Hematopoietic multipotent progenitor cell (in vitro differentiated cells): ENCODE data around the gene EIF4H. TPM values are rescaled to one million over a fixed set of nuclear protein-coding genes. Genes with fewer than 3 reads are reported as not detected.
"Not testable (repeated sequence)": the region's sequence is repeated elsewhere in the genome, so short reads cannot be mapped to it uniquely, and the experiment has no call there.

ENCODE experiments used
- DNase-seq, 3 donors: peaks; one replicate each; pipeline ENCODE4 v3.0.0-alpha.2; 2011 to 2015; ENCODE audit warnings: low read depth in 2 of 3, low spot score in 2 of 3
- total RNA-seq: library from RNA; depleted of rRNA; stranded (reverse); fragments of >200 nt; gene quantifications from one replicate; pipeline ENCODE4 v1.2.3, GENCODE V29; 2012

Gene EIF4H
- 165 TPM for total RNA-seq

DNA sequence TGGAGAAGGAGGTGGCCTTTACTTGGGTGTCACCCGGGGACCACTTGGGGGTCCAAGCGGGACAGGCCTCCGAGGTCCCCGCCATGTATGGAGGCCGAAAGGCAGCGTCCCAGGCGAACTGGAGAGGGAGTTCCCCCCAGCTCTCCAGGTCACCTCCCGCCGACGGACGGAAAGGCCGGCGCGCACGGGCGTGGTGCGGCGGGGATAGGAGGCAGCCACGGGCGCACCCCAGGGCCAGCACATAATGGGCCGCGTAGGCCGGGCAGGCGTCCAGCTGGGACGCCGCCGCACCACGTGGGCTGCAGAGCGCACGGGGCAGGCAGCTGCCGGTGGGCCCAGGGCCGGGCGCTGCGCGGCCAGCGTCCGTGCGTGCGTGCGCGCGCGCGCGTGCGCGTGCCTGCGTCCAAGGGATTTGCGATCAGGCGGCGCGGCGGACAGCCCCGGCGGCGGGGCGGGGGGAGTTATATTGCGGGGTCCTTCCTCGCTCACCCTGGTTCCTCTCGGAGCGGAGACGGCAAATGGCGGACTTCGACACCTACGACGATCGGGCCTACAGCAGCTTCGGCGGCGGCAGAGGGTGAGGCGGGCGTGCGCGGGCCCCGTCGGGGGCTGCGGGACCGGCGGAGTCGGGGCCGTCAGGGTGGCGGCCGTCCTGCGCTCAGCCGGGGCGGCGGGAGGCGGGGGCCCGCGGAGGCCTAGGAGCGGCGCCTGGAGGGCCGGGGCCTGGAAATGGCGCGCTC lies at the start of gene EIF4H:
Gene EIF4H (plus strand): TSS at position 491 of the 740 bp plus-strand sequence. CDS start 28 bp downstream, at position 519.
- peak; percentile 93 to 96 (median 94) for DNase-seq

DNA sequence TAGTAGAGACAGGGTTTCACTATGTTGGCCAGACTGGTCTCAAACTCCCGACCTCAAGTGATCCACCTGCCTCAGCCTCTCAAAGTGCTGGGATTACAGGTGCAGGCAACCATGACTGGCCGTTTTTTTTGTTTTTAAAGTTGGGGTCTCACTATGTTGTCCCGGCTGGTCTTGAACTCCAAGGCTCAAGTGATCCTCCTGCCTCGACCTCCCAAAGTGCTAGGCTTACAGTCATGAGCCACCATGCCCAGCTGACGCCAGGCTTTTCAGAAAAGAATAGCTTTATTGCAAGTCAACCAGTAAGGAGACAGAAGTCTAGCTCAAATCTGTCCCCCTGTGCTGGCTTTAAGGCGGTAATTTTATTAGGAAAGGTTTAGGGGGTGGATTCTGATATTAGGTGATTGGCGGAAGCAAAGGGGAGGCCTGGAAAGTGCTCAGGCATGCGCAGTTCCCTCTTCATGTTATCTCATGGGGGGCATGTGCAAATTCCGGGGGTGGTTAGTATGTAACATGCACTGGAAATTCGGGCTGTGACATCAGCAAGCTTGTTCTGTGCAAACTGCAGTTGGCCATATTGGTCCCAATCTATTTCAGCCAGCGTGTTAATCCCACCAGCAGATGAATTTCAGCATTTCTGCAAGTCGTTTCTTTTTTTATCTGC lies 47.8 kb upstream of the EIF4H start:
- DNase-seq = no peak

DNA sequence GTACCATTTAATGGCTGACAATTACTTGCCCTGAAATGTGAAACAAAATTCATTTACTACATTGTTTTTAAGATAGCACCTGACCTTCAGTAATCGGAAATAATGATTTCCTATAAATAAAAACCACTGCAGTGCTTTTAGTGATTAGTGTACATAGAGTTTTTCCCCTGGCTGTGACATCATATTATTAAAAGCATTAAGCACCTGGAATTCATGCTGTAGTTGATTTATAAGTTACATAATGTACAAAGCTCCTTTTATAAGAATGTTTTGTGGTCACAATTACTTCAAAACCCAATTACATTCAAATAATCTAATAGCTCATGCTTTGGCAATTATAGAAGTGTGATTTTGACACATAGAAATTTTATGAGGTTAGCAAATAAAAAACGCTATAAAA lies 44.3 kb upstream of the EIF4H start:
- DNase-seq = no peak

- DNase-seq = no peak
Measured at GRCh38 chr7:74130518-74130917, 43.6 kb upstream of the EIF4H start.

DNA sequence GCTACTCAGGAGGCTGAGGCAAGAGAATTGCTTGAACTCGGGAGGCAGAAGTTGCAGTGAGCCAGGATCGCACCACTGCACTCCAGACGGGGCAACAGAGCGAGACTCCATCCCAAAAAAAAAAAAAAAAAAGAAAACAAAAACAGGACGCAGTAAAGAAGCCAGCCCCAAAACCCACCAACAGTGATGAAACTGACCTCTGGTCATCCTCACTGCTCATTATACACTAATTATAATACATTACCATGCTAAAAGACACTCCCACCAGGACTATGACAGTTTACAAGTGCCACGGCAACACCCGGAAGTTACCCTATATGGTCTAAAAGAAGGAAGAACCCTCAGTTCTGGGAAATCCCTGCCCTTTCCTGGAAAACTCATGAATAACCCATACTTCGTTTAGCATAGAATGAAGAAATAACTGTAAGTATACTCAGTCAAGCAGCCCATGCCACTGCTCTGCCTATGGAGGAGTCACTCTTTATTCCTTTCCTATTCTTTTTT lies 40.0 kb upstream of the EIF4H start:
- DNase-seq = peak in 2 of 3 donors; percentile 3 to 19

DNA sequence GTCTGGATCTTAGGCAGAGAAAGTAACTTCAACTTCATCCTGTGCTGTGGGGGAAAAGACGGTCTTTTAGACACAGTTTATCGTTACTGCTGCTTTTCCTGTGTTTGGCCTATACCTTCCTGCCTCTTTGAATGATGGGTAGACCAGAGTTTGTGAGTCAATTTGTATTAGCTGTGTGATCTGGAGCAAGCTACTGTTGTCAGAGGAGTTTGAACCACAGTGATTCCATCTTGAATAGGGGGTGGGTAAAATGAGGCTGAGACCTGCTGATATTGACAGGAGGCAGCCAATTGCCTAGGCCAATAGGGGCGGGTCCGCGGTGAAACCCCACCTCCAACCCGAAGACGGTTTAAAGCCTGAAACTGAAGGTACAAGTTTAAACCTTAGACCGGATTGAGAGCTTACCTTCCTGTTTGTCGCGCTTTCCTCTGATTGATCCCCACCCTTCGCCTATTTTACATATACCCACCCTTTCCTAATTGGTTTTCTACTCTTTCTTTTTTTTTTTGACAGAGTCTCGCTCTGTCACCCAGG lies 35.8 kb upstream of the EIF4H start:
- DNase-seq = no peak

DNA sequence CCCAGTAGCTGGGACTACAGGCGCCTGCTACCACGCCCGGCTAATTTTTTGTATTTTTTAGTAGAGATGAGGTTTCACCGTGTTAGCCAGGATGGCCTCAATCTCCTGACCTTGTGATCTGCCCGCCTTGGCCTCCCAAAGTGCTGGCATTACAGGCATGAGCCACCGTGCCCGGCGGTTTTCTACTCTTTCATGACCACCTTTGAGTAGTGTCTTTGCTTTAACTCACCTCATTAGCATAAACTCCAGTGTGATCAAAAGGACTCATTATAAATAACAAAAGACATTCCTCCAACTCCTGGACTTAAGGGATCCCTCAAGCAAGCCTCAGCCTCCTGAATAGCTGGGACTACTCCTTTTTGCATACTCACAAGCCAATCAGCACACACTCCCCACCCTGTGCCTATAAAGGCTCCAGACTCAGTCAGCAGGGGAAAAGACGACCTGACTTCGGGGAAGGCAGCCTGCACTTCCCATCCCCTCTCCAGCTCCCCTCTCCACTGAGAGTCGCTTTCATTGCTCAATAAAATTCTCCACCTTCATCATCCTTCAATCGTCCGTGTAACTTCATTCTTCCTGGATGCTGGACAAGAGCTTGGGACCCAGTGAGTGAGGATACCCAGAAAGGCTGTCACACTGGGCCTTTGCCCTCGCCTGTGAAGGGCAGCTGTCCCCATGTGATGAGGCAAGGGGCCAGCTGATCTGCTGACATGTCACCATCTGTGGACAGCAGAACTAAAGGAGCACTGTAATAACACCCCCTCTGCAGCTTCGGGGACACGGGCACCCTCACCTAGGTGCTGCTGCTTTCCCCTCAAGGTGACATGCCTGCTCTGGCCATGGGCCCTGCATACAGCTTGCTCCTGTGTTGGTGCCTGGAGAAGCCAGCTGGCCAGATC lies 35.0 kb upstream of the EIF4H start:
- DNase-seq = no peak

GRCh38 chr7:74141705-74142104 lies 32.5 kb upstream of the EIF4H start:
- peak in 1 of 3 donors; percentile 5 for DNase-seq

DNA sequence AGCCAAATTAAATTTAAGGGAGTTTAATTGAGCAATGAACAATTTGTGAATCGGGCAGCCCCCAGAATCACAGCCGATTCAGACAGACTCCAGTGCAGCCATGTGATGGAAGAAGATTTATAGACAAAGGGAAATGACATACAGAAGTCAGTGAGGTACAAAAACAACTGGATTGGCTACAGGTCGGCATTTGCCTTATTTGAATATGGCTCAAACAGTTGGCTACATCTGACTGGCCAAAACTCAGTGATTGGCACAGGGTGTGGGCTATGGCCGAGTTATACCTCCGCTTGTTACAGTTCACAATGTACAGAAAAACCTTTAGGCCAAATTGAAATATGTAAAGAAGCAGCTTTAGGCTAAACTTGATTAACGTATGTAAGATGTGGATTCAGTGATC lies 30.8 kb upstream of the EIF4H start:
- no peak for DNase-seq

DNA sequence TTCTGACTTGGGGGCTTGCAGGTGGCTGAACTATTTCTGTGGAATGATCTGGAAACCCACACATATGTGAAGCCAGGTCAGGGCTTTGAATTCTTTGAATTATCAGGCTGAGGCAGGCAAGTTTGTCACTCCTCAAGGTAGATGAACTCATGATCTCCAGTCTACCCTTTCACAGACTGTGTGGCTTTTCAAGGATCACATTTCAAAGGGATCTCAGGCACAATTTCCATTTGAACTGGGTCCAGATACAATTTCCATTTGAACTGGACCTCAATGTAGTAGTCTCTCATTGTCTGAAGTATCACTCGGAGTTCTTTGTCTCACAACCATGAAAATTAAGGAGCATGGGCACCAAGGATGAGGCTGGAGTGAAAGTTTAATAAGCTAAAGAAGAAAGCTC lies 25.7 kb upstream of the EIF4H start:
- DNase-seq = no peak

- DNase-seq = no peak
Measured at GRCh38 chr7:74149071-74149470, 25.1 kb upstream of the EIF4H start.

- no peak for DNase-seq
Measured at GRCh38 chr7:74149603-74150002, 24.6 kb upstream of the EIF4H start.

DNA sequence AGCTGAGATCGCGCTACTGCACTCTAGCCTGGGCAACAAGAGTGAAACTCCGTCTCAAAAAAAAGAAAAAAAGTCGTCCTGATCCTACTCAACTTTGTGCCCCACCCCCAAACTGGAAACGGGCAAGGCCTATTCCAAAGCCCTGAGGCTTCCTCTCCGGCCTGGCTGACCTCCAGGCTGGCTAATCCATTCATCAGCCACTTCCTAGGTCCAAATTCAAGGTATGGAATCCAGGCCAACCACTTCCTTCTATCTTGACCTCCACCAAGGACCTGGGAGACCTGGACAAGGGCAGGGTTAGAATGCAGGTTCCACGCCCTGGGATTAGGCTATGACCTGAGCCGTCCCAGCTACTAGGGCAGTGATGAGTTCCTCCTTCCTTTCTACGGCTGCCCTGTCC lies 20.4 kb upstream of the EIF4H start:
- DNase-seq = no peak

GRCh38 chr7:74155810-74156395 lies 18.3 kb upstream of the EIF4H start:
- DNase-seq = no peak

GRCh38 chr7:74157605-74158004 lies 16.6 kb upstream of the EIF4H start:
- no peak for DNase-seq

- DNase-seq = no peak
Measured at GRCh38 chr7:74164985-74165456, 9.1 kb upstream of the EIF4H start.

- no peak for DNase-seq
Measured at GRCh38 chr7:74165867-74166593, 8.1 kb upstream of the EIF4H start.

GRCh38 chr7:74167324-74167723 lies 6.8 kb upstream of the EIF4H start:
- not testable (repeated sequence) for DNase-seq

- DNase-seq = no peak
Measured at GRCh38 chr7:74173074-74173473, 1.1 kb upstream of the EIF4H start.

- peak in 1 of 3 donors; percentile 9 for DNase-seq
Measured at GRCh38 chr7:74173491-74173865, 678 bp upstream of the EIF4H start.
